PC-3 (cell line): ENCODE measurements around the gene SEPTIN1.

Experiments used
- EZH2 ChIP-seq: fragments of 300-600 bp; sonication (generic); IDR thresholded peaks from one replicate; pipeline ENCODE4 v1.6.1; 2017; ENCODE audit warnings: antibody characterized with exemption, mild to moderate bottlenecking, low read length; ENCODE audit not compliant: unreplicated experiment
- EZH2phosphoT487 ChIP-seq: fragments of 300-600 bp; sonication (generic); IDR thresholded peaks from 2 replicates; pipeline ENCODE4 v1.6.1; 2018; ENCODE audit warnings: mild to moderate bottlenecking, antibody characterized with exemption, low read length, borderline replicate concordance
- TF ChIP-seq, protein P1 (sequence below): fragments of 300-600 bp; sonication (generic); conservative IDR thresholded peaks from 2 replicates; pipeline ENCODE4 v1.5.1; 2017; ENCODE audit warnings: antibody characterized with exemption, low read depth, mild to moderate bottlenecking, low read length

DNA sequence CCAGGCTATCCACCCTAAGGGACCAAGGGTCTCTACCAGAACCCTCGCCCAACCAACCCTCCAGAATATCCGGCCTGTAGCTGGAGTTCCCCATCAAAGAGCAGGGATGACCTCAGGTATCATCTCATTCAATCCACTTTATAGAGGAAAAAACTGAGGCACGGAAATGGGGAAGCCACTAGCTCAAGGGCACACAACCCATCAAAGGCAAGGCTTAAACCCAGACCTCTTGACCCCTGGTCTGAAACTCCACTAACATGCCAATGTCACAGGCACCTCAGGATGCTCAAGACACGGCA lies 13.6 kb downstream of the SEPTIN1 start:
- TF ChIP-seq, protein P1, sequence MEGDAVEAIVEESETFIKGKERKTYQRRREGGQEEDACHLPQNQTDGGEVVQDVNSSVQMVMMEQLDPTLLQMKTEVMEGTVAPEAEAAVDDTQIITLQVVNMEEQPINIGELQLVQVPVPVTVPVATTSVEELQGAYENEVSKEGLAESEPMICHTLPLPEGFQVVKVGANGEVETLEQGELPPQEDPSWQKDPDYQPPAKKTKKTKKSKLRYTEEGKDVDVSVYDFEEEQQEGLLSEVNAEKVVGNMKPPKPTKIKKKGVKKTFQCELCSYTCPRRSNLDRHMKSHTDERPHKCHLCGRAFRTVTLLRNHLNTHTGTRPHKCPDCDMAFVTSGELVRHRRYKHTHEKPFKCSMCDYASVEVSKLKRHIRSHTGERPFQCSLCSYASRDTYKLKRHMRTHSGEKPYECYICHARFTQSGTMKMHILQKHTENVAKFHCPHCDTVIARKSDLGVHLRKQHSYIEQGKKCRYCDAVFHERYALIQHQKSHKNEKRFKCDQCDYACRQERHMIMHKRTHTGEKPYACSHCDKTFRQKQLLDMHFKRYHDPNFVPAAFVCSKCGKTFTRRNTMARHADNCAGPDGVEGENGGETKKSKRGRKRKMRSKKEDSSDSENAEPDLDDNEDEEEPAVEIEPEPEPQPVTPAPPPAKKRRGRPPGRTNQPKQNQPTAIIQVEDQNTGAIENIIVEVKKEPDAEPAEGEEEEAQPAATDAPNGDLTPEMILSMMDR = no peak
- no peak for TF ChIP-seq EZH2phosphoT487
- TF ChIP-seq EZH2 = no peak
